Activated CD4-positive, alpha-beta T cell treated with anti-CD3 and anti-CD28 coated beads for 36 hours (primary cell): ENCODE measurements around the gene TFPI. TPM values are rescaled to one million over a fixed set of nuclear protein-coding genes. Genes with fewer than 3 reads are reported as not detected.

Experiments
- ATAC-seq: fragments of 200-7000 bp; cut with Tn5 transposase; one replicate; pipeline ENCODE4 v1.10.0; 2021; ENCODE audit warnings: mild to moderate bottlenecking, moderate library complexity
- CTCF ChIA-PET: fragments of 350-600 bp; sonication (Branson Sonifier 250); formaldehyde crosslinking; loops from one replicate; lab custom pipeline; 2021; ENCODE audit warnings: antibody characterized with exemption; lab: Charles Lee
- POLR2A ChIA-PET: fragments of 350-600 bp; sonication (Branson Sonifier 250); formaldehyde crosslinking; loops from one replicate; lab custom pipeline; 2021; ENCODE audit warnings: antibody characterized with exemption, inconsistent platforms; lab: Charles Lee
- DNase-seq: peaks from one replicate; pipeline ENCODE4 v3.0.0-alpha.2; 2020
- H3K27ac Mint-ChIP-seq: one replicate; pipeline ENCODE4 v1.8.0; 2021; ENCODE audit warnings: mixed read lengths
- H3K27me3 Mint-ChIP-seq: one replicate; pipeline ENCODE4 v1.8.0; 2021; ENCODE audit warnings: mixed read lengths
- H3K36me3 Mint-ChIP-seq: one replicate; pipeline ENCODE4 v1.8.0; 2021; ENCODE audit warnings: low read depth, mixed read lengths
- H3K4me1 Mint-ChIP-seq: one replicate; pipeline ENCODE4 v1.8.0; 2021; ENCODE audit warnings: mixed read lengths
- H3K4me3 Mint-ChIP-seq: one replicate; pipeline ENCODE4 v1.8.0; 2021; ENCODE audit warnings: mild to moderate bottlenecking, moderate library complexity, mixed read lengths
- H3K9me3 Mint-ChIP-seq: one replicate; pipeline ENCODE4 v1.8.0; 2021; ENCODE audit warnings: low read depth, mixed read lengths
- intact Hi-C, 2 experiments: fragments of 100-400 bp; cut with DNase I in 1 of 2; cut with micrococcal nuclease in 1 of 2; formaldehyde crosslinking; loops; one replicate each; pipeline versions ENCODE4 v1.14.2 to v1.15.1; 2022 to 2024; cut with DNase I, micrococcal nuclease
- total RNA-seq, 2 experiments: library from RNA; stranded (reverse); gene quantifications; one replicate each; pipeline ENCODE4 v1.2.3, GENCODE V29; 2021

The TFPI gene
- total RNA-seq, 2 experiments from 2014 or later, result 0.21 TPM; not detected in 1

DNA sequence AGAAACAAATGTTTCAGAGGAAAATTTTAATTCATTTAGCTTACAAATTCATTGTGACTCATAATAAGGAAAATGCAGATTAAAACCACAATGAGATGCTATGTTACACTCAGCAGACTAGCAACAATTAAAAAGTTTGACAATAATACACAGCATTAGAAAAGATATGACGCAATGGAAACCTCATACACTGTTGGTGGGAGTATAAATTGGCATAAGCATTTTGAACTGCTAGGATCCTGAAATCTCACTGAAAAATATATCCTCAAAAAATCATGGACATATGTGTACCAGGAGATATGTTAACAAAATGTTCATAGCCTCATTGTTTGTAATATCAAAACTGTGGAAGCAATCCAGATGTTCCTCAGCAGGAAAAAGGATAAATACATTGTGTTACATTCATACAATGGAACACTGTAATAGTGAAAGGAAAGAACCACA, 119.9 kb downstream of the TFPI start:
- H3K27me3 Mint-ChIP-seq, result no peaks in the 10 kb centered on the region
- H3K4me3 Mint-ChIP-seq, result no peak overlapping the region
- intact Hi-C loops, result no loop called here
- H3K9me3 Mint-ChIP-seq, result no peaks in the 10 kb centered on the region
- ATAC-seq (peak; percentile 23), DNase-seq (no peak)
- POLR2A ChIA-PET, result no interaction called here
- no peaks in the 10 kb centered on the region for H3K36me3 Mint-ChIP-seq
- no peak overlapping the region for H3K27ac Mint-ChIP-seq
- peaks cover 3% of the 10 kb centered on the region for H3K4me1 Mint-ChIP-seq
- CTCF ChIA-PET, result interaction anchor here (0.8 kb wide), 1 partner anchor 17 kb away, joined by 3 read pairs; no protein-coding TSS in a partner anchor

DNA sequence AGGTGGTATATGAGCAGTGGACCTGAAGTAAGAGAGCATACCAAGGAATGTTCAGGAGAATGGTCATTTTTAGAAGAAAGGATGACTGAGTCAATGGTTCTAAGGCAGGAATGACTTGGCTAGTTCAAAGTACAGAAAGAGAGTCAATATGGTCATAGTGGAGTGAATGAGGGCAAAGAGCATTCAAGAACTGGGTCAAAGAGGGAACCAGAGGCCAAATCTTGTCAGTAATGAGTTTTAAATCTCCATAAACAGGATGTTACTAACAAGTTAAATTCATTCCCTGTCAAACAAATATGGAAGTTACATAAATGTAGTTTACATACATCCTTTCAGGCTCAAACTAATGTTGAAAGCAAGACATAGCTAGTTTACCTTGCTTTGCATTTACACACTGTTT, 122.3 kb downstream of the TFPI start:
- intact Hi-C loops, result no loop called here
- Mint-ChIP-seq H3K36me3 (no peaks in the 10 kb centered on the region), H3K27me3 (no peaks in the 10 kb centered on the region), H3K27ac (no peak overlapping the region), H3K4me3 (no peak overlapping the region), H3K9me3 (no peaks in the 10 kb centered on the region), H3K4me1 (peaks cover 3% of the 10 kb centered on the region)
- DNase-seq (no peak), ATAC-seq (no peak)
- POLR2A ChIA-PET, result no interaction called here
- CTCF ChIA-PET, result no interaction called here

DNA sequence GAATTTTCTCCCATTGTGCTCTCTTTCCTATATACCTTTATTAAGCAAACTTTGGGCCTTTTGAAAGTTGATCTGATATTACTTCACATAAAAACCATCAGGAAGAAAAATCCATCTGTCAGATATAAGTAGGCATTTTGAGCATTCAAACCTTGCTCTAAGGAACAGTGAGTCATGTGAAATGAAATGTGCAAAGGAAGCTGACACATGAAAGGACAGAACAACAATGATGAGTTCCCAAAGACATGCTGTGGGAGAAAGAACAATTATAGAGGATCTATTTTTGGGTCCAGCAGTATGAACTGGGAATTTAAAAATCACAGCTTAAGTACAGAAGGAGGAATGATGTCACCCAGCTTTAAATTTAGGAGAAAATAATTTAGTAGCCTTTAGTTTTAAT, 124.2 kb downstream of the TFPI start:
- no peak for DNase-seq
- no peak overlapping the region for H3K27ac Mint-ChIP-seq
- H3K4me3 Mint-ChIP-seq, result no peak overlapping the region
- CTCF ChIA-PET, result no interaction called here
- intact Hi-C loops, result no loop called here
- no peaks in the 10 kb centered on the region for H3K27me3 Mint-ChIP-seq
- POLR2A ChIA-PET, result no interaction called here
- H3K36me3 Mint-ChIP-seq, result no peaks in the 10 kb centered on the region
- H3K4me1 Mint-ChIP-seq, result peaks cover 3% of the 10 kb centered on the region
- no peaks in the 10 kb centered on the region for H3K9me3 Mint-ChIP-seq
- no peak for ATAC-seq

DNA sequence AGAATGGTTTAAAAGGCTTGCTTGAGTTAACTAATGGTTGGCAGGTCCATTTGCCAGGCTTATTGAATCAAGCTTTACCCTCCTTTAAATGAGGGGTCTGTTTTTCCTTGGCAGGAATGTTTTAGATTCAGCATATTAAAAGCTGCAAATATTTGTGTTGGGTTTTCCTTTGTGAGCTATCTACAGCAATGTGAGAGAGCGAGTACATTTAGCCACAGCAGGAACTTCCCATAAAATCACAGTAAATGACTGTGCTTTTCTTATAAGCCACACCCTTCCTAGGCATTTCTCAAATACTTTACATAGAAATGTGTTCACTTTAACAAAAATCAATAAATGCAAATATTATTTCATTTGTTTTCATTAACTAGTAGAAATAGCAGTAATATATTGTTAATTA, 130.1 kb downstream of the TFPI start:
- intact Hi-C loops, result no loop called here
- H3K9me3 Mint-ChIP-seq, result no peaks in the 10 kb centered on the region
- H3K4me3 Mint-ChIP-seq, result no peak overlapping the region
- ChIA-PET POLR2A (no interaction called here), CTCF (no interaction called here)
- no peaks in the 10 kb centered on the region for H3K36me3 Mint-ChIP-seq
- no peaks in the 10 kb centered on the region for H3K4me1 Mint-ChIP-seq
- DNase-seq, result no peak
- ATAC-seq, result no peak
- no peaks in the 10 kb centered on the region for H3K27me3 Mint-ChIP-seq
- no peak overlapping the region for H3K27ac Mint-ChIP-seq

DNA sequence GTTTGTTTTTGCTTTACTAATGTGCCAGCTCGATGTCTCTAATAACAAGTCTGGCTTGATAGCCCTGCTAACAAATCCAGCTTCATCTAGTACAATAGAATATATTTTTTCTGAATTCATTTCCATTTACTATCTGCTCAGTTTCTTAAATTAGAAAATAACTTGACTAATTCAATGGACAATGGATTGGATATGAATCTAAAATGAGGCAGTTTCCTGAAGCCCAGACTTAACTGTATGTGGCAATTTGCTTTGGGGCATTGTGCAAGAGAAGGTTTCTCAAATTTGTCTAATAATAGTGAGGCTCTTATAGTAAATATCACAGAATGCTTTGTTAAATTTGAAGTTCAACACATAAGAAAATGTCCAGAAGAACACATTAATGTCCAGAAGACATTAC, 132.0 kb downstream of the TFPI start:
- no peaks in the 10 kb centered on the region for H3K4me1 Mint-ChIP-seq
- H3K4me3 Mint-ChIP-seq, result no peak overlapping the region
- intact Hi-C loops, result no loop called here
- no peaks in the 10 kb centered on the region for H3K27me3 Mint-ChIP-seq
- CTCF ChIA-PET, result no interaction called here
- H3K27ac Mint-ChIP-seq, result no peak overlapping the region
- DNase-seq, result no peak
- no peaks in the 10 kb centered on the region for H3K36me3 Mint-ChIP-seq
- no peaks in the 10 kb centered on the region for H3K9me3 Mint-ChIP-seq
- no peak for ATAC-seq
- POLR2A ChIA-PET, result no interaction called here

DNA sequence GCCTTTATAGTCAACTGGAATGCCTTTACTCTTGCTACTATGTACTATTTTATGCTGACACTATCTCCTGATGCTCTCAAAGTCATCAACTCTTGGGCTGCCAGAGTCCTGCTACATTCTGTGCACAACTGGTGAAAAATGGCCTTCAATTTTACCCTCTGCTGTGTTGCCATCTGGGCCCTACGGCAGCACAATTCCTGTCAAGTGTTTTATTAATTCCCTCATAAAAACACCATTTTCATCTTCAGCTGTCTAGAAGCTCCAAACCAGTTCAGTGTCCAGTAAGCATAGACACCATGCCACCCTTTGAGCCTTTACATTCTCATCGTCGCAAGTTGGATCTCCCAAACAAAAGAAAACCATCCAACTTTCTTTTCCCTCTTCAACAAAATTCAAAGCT, 132.7 kb downstream of the TFPI start:
- Mint-ChIP-seq H3K27ac (no peak overlapping the region), H3K27me3 (no peaks in the 10 kb centered on the region), H3K36me3 (no peaks in the 10 kb centered on the region), H3K4me1 (no peaks in the 10 kb centered on the region), H3K9me3 (no peaks in the 10 kb centered on the region), H3K4me3 (no peak overlapping the region)
- ChIA-PET CTCF (no interaction called here), POLR2A (no interaction called here)
- DNase-seq (no peak), ATAC-seq (no peak)
- intact Hi-C loops, result no loop called here

DNA sequence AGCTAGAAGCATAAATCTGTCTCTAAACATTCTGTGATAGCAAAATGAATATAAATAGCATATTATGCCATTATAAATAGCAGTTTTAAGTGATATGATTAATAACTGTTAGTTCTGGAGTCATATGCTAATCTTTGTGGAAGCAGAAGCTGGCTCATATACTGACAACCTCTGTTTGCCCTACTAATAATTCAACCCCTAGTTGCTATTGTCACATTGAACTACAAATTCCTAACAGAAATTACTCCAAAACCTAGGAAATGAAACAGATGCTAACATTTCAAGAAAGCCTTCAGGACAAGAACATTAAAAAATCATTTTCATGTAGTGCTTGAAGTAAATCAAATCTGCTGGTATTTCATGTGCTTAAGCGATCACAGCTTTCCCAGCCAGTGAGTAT, 134.4 kb downstream of the TFPI start:
- no peaks in the 10 kb centered on the region for H3K27me3 Mint-ChIP-seq
- H3K4me3 Mint-ChIP-seq, result no peak overlapping the region
- POLR2A ChIA-PET, result no interaction called here
- intact Hi-C loops, result no loop called here
- no peaks in the 10 kb centered on the region for H3K4me1 Mint-ChIP-seq
- DNase-seq (no peak), ATAC-seq (no peak)
- no peak overlapping the region for H3K27ac Mint-ChIP-seq
- H3K9me3 Mint-ChIP-seq, result no peaks in the 10 kb centered on the region
- H3K36me3 Mint-ChIP-seq, result no peaks in the 10 kb centered on the region
- CTCF ChIA-PET, result no interaction called here

DNA sequence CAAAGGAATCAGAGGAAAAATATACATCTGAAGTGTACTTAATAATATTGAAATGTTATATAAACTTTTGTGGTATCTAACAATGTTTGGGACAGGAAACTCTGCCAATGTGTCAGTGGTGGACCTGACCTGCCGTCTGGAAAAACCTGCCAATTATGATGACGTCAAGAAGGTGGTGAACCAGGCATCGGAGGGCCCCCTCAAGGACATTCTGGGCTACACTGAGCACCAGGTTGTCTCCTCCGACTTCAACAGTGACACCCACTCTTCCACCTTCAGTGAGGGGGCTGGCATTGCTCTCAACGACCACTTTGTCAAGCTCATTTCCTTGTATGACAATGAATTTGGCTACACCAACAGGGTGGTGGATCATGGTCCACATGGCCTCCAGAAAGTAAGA, 138.8 kb downstream of the TFPI start:
- intact Hi-C loops, result no loop called here
- Mint-ChIP-seq H3K4me3 (no peak overlapping the region), H3K27ac (no peak overlapping the region), H3K9me3 (peaks cover 2% of the 10 kb centered on the region), H3K4me1 (no peaks in the 10 kb centered on the region), H3K36me3 (no peaks in the 10 kb centered on the region), H3K27me3 (no peaks in the 10 kb centered on the region)
- ChIA-PET CTCF (no interaction called here), POLR2A (no interaction called here)
- DNase-seq (no peak), ATAC-seq (no peak)

Other genes with a start within 250 kb of the TFPI start
- 1 to 10 TPM; 1.2 to 1.8 TPM for gene CALCRL, start 106.2 kb downstream of the TFPI start, total RNA-seq